NOMO-1 treated with DMSO at 0.1 percent for 48 hours (cell line): ENCODE measurements around the gene LMLN.
A peak's percentile ranks its signal among the peaks of the same experiment; 100 is the strongest.
"Not testable (repeated sequence)": the region's sequence is repeated elsewhere in the genome, so short reads cannot be mapped to it uniquely, and the experiment has no call there.

ENCODE experiments used
- DNase-seq: peaks from one replicate; lab custom pipeline; 2025; ENCODE audit not compliant: unreplicated experiment; lab: John Stamatoyannopoulos, UW

The LMLN gene

DNA sequence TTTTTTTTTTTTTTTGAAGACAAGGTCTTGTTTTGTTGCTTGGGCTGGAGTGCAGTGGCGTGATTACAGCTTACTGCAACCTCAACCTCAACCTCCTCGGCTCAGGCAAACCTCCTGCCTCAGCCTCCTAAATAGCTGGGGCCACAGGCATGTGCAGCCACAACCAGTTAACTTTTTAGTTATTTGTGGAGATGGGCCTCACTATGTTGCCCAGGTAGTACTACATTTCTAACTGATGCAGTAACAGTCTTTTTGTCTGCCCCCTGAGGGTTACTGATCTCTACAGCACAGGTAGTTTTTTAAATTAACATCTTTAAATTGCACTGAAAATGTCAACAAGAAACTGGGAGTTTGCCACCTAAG is 3.4 kb upstream of the LMLN start:
- DNase-seq, result no peak

DNA sequence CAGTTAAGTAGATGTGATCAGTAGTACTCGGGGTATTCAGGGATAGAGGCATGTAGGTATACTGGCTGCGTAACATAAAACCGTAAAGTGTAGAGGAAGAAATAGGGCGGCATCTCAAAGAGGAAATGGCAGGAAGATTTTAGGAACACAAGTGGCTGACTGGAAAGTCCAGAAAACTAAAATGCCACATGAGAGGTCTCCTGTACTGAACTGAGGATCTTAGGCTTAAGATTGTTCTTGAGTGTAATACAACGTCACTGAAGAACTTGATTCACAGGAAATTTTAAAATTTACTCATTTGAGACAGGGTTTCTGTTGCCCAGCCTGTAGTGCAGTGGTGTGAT is 2.3 kb upstream of the LMLN start:
- no peak for DNase-seq

GRCh38 chr3:197958346-197958745 is 1.7 kb upstream of the LMLN start:
- DNase-seq, result no peak

DNA sequence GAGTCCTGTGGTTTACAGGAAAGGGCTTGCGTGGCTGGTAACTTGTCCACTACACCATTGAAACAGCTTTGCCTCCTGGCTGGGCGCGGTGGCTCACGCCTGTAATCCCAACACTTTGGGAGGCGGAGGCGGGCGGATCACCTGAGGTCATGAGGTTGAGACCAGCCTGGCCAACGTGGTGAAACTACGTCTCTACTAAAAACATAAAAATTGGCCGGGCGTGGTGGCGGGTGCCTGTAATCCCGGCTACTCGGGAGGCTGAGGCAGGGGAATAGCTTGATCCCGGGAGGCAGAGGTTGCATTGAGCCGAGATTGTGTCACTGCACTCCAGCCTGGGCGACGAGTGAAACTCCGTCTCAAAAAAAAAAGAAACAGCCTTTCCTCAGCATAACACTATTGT is 1.2 kb upstream of the LMLN start:
- DNase-seq, result not testable (repeated sequence)

DNA sequence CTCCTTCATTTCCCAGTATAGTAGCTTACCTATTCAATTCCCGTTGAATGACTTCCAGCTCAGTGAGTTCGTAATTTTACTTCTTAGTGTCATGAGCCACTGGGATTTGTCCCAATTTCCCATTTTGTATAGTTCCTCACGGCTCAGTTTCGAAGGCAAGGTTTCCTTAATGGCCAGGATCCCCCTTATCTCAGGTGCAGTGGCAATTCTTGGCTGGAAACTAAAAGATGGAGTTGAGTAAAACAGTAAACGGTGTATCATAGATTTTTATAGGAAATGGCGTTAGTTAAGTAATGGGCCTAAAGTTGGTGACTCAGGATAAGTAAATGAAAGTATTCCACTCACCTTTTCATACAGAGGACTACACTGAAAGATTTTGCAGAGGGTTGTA is 522 bp upstream of the LMLN start:
- DNase-seq, result no peak

- no peak for DNase-seq
Observed at GRCh38 chr3:197960694-197961581, 921 bp downstream of the LMLN start.

GRCh38 chr3:197961582-197961945 is 1.5 kb downstream of the LMLN start:
- DNase-seq, result peak; percentile 66

DNA sequence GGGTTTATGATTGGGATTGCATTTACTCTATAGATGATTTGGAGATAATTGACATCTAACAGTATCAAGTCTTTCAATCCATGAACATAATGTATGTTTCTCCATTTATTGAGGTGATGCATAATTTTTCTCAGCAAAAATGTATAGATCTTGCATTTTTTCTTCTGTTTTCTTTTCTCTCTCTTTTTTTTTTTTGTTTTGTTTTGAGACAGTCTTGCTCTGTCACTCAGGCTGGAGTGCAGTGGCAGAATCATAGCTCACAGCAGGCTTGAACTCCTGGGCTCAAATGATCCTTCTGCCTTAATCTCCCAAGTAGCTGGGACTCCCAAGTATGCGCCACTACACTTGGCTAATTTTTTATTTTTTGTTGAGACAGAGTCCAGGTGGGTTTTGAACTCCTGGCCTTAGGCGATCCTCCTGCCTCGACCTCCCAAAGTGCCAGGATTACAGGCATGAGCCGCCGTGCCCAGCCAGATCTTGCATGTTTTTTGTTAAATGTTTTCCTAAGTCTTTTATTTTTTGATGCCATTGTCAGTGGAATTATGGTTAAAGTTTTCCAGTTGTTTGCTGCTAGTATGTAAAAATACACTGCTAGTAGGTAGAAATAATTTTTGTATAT is 3.1 kb downstream of the LMLN start:
- no peak for DNase-seq

GRCh38 chr3:197967337-197967989 is 7.4 kb downstream of the LMLN start:
- DNase-seq, result not testable (repeated sequence)

- DNase-seq, result no peak
Observed at GRCh38 chr3:197970588-197970987, 10.6 kb downstream of the LMLN start.

GRCh38 chr3:197974016-197974415 is 14.0 kb downstream of the LMLN start:
- DNase-seq, result no peak

GRCh38 chr3:197975311-197975710 is 15.3 kb downstream of the LMLN start:
- DNase-seq, result no peak

DNA sequence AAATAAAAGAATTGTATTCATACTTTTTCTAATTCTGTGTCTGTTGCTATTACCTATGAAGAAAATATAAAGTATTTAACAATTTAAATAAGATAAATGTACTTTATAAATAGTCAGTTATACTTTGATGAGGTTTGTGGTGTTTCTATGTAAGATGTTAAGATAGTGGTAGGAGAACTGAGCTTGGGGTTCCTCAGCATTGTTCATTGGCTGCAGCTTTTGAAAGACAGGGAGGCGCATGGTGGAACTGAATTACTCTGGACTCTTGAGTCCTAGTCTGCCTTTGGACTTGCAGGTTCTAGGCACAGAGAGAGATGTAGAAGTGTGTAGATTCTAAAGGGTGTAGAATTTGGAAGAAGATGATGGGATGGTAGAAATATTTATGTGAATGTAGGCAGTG is 23.1 kb downstream of the LMLN start:
- no peak for DNase-seq

DNA sequence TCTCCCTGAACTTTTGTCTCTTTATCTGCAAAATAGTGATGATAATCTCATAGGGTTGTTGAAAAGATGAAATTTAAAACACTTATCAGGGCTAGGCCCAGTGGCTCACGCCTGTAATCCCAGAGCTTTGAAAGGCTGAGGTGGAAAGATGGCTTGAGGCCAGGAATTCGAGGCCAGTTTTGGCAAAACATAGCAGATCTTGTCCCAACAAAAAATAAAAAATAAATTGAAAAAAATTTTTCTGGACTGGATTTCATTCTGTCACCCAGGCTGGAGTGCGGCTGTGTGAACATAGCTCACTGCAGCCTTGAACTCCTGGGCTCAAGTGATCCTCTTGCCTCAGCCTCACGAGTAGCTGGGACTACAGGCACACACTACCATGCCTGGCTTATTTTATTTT is 29.6 kb downstream of the LMLN start:
- DNase-seq, result no peak

DNA sequence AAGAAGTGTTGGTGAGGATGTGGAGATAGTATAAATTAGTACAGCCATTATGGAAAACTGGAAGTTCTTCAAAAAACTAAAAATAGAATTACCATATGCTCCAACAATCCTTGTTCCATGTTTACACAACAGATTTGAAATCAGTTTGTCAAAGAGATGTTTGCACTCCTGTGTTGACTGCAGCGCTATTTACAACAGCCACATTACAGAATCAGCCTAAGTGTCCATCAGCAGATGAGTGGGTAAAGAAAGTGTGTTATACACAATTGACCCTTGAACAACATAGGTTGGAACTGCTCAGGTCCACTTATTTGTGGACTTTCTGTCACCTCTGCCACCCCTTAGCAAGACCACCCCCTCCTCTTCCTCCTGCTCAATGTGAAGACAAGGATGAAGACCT is 34.7 kb downstream of the LMLN start:
- no peak for DNase-seq

GRCh38 chr3:197996855-197997254 is 36.8 kb downstream of the LMLN start:
- DNase-seq, result no peak

DNA sequence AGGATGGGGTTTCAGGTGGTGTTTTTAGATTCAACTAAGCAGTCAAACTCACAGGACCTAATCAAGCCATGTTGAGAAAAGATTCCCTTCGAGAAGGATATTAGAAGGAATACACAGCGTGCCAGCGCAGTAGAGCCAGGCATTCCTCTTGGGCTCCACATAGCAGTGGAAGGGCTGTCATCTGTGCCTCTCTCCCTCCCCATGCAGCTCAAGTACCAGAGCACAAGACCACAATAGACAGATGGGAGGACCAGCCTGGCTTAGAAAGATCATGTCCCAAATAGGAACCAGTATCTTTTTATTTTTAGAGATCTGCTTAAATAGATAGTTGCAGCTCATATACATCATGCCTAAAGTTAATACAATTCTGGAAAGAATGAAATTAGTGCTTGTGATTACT is 37.9 kb downstream of the LMLN start:
- no peak for DNase-seq

GRCh38 chr3:198017090-198017489 is 57.1 kb downstream of the LMLN start:
- no peak for DNase-seq

GRCh38 chr3:198018416-198018815 is 58.4 kb downstream of the LMLN start:
- no peak for DNase-seq

- DNase-seq, result no peak
Observed at GRCh38 chr3:198019115-198019514, 59.1 kb downstream of the LMLN start.

DNA sequence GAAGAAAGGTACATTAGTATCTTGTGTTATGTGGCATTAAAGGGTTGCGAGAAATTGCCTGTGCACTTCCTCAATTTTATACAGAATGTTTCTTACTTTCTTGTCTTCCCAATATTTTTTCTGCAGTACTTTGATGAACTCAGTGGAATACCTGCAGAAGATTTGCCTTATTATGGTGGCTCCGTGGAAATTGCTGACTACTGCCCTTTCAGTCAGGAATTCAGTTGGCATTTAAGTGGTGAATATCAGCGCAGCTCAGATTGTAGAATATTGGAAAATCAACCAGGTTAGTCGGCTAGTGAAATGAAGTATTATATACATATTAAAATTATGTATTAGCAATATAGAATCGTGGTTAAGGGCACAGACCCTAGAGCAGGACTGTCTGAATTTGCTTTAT is 61.3 kb downstream of the LMLN start:
- DNase-seq, result no peak

- DNase-seq, result no peak
Observed at GRCh38 chr3:198022604-198023003, 62.6 kb downstream of the LMLN start.
